Omental fat pad (tissue), 4 donors: Measurements from ENCODE around the gene CR1. TPM values are rescaled to one million over a fixed set of nuclear protein-coding genes. Genes with fewer than 3 reads are reported as not detected.
"Not testable (repeated sequence)": the region's sequence is repeated elsewhere in the genome, so short reads cannot be mapped to it uniquely, and the experiment has no call there.

Experiments used
- ATAC-seq: fragments of 150-250 bp; one replicate; pipeline ENCODE4 v1.9.1; 2016; ENCODE audit warnings: mild to moderate bottlenecking, moderate library complexity; ENCODE audit not compliant: low FRiP score
- DNase-seq: peaks from one replicate; pipeline ENCODE4 v3.0.0-alpha.2; 2019; ENCODE audit warnings: low spot score
- CTCF ChIP-seq, 3 donors: fragments of 450-650 bp; IDR thresholded peaks; one replicate each; pipeline ENCODE4 v1.5.1; 2016 to 2017; ENCODE audit warnings: antibody characterized with exemption in 3 of 3, mild to moderate bottlenecking in 3 of 3, moderate library complexity in 2 of 3
- total RNA-seq, 4 donors: library from RNA; depleted of rRNA; stranded (reverse); fragments of >200 nt; gene quantifications; one replicate each; pipeline ENCODE4 v1.1.0, GENCODE V29; 2016

CR1 gene
- total RNA-seq, 4 donors from 2014 or later = 9.1 to 29.2 (median 21.8) TPM

GRCh38 chr1:207628776-207629175 is 132.8 kb downstream of the CR1 start:
- no peak for ATAC-seq
- no peak for DNase-seq
- no peak for TF ChIP-seq CTCF (IDR thresholded peaks at IDR 0.05)

GRCh38 chr1:207631137-207631536 is 135.2 kb downstream of the CR1 start:
- DNase-seq (no peak), ATAC-seq (no peak)
- no peak for TF ChIP-seq CTCF (IDR thresholded peaks at IDR 0.05)

- ATAC-seq (no peak), DNase-seq (no peak)
- TF ChIP-seq CTCF (IDR thresholded peaks at IDR 0.05) = no peak
Measured at GRCh38 chr1:207633226-207633625, 137.3 kb downstream of the CR1 start.

- not testable (repeated sequence) for DNase-seq, ATAC-seq
Measured at GRCh38 chr1:207633699-207634289, 137.8 kb downstream of the CR1 start.

GRCh38 chr1:207634293-207634692 is 138.3 kb downstream of the CR1 start:
- DNase-seq, ATAC-seq: not testable (repeated sequence)

GRCh38 chr1:207635569-207636186 is 139.7 kb downstream of the CR1 start:
- DNase-seq, ATAC-seq: not testable (repeated sequence)

GRCh38 chr1:207638487-207639145 is 142.7 kb downstream of the CR1 start:
- ATAC-seq, DNase-seq: not testable (repeated sequence)

GRCh38 chr1:207639362-207639761 is 143.4 kb downstream of the CR1 start:
- DNase-seq, ATAC-seq: not testable (repeated sequence)

- peak; percentile 37 for ATAC-seq
- no peak for TF ChIP-seq CTCF (IDR thresholded peaks at IDR 0.05)
- DNase-seq = no peak
Measured at GRCh38 chr1:207644166-207644851, 148.4 kb downstream of the CR1 start.
